Kidney (tissue), 14 donors: Measurements from ENCODE around the gene ZNF436. TPM values are rescaled to one million over a fixed set of nuclear protein-coding genes. Genes with fewer than 3 reads are reported as not detected.

Source experiments
- DNase-seq, 5 donors: peaks; one replicate each; pipeline ENCODE4 v3.0.0-alpha.2; 2013 to 2020
- FAIRE-seq: peaks from 2 replicates; lab custom pipeline; 2012; peaks lifted over from hg19 to GRCh38; lab: Jason Lieb, UNC
- H3K27ac ChIP-seq, 2 donors: one replicate each; pipeline ENCODE4 v1.7.0; 2013; ENCODE audit warnings: low read depth in 2 of 2, low read length in 2 of 2, inconsistent platforms in 1 of 2
- H3K27me3 ChIP-seq: one replicate; pipeline ENCODE4 v1.7.1; 2013; ENCODE audit warnings: low read length, inconsistent platforms; ENCODE audit not compliant: control insufficient read depth, insufficient read depth
- H3K36me3 ChIP-seq, 3 donors: one replicate each; pipeline versions ENCODE4 v1.7.0 to v1.7.1; 2013; ENCODE audit warnings: low read length in 3 of 3, control low read depth in 1 of 3, inconsistent platforms in 1 of 3; ENCODE audit not compliant: insufficient read depth in 3 of 3, control insufficient read depth in 2 of 3
- H3K4me1 ChIP-seq, 3 donors: one replicate each; pipeline versions ENCODE4 v1.7.0 to v1.7.1; 2013; ENCODE audit warnings: low read length in 3 of 3, inconsistent platforms in 1 of 3, low read depth in 1 of 3; ENCODE audit not compliant: control insufficient read depth in 2 of 3, insufficient read depth in 2 of 3
- H3K4me3 ChIP-seq, 3 donors: one replicate each; pipeline versions ENCODE4 v1.7.0 to v1.8.1; 2013; ENCODE audit warnings: low read length in 3 of 3, control low read depth in 1 of 3, inconsistent platforms in 1 of 3
- H3K9ac ChIP-seq, 3 donors: one replicate each; pipeline versions ENCODE4 v1.7.0 to v1.7.1; 2013; ENCODE audit warnings: low read length in 3 of 3, control low read depth in 1 of 3, inconsistent platforms in 1 of 3
- H3K9me3 ChIP-seq, 3 donors: one replicate each; pipeline versions ENCODE4 v1.7.0 to v1.7.1; 2013; ENCODE audit warnings: low read length in 3 of 3, control low read depth in 1 of 3, inconsistent platforms in 1 of 3; ENCODE audit not compliant: control insufficient read depth in 2 of 3, insufficient read depth in 1 of 3
- CTCF ChIP-seq: IDR thresholded peaks from 3 replicates; pipeline ENCODE4 v1.5.1; 2012; ENCODE audit warnings: mild to moderate bottlenecking, moderate library complexity, borderline replicate concordance; ENCODE audit not compliant: insufficient read depth; ENCODE audit errors: extremely low read depth
- intact Hi-C: fragments of 100-400 bp; cut with DNase I; formaldehyde crosslinking; loops from one replicate; pipeline ENCODE4 v1.11.1; 2022
- polyA plus RNA-seq: library from polyadenylated mRNA; stranded (reverse); fragments of 350-450 nt; fragmentation: Illumina TruSeq; extraction: RNeasy Lipid Tissue Mini Kit (QIAGEN cat#74804); gene quantifications from one replicate; pipeline ENCODE4 v1.2.3, GENCODE V29; 2014; ENCODE audit warnings: low read depth, low replicate concordance; ENCODE audit not compliant: insufficient read depth
- total RNA-seq: library from RNA; stranded (reverse); fragmentation: NEBNext Ultra II Directional; extraction: Animal tissue kit (Norgen Biotek cat#: 25700); gene quantifications from one replicate; pipeline ENCODE4 v1.2.1, GENCODE V29; 2021
- donor health status: control.
- donor health status: control.
- donor health status: control.
- donor health status: control.
- donor health status: control.
- donor health status: DM: yes; HTN: yes; CAD: no.
- donor health status: Normal renal cell carcinoma (clear cell type).

Gene ZNF436
- total and polyA plus RNA-seq, 2 donors from 2014 or later = 4.6 to 19.8 TPM

GRCh38 chr1:23395154-23395724, 25.6 kb upstream of the ZNF436 start:
- H3K27me3 ChIP-seq = no peaks in the 10 kb centered on the region
- no peak overlapping the region for H3K4me3 ChIP-seq
- FAIRE-seq (no peak), DNase-seq (no peak)
- peak overlapping the region in 1 of 2 donors; percentile 29 for H3K27ac ChIP-seq
- no peak overlapping the region for H3K9ac ChIP-seq
- H3K36me3 ChIP-seq = peaks cover 4 to 17% (median 13%) of the 10 kb centered on the region in 3 donors
- peaks cover 0 to 4% (median 0%) of the 10 kb centered on the region in 3 donors for H3K9me3 ChIP-seq
- peaks cover 0 to 3% (median 0%) of the 10 kb centered on the region in 3 donors for H3K4me1 ChIP-seq
- intact Hi-C loops = no loop called here
- TF ChIP-seq CTCF = no peak

- Histone ChIP-seq H3K27ac (no peak overlapping the region), H3K36me3 (peaks cover 4 to 17% (median 13%) of the 10 kb centered on the region in 3 donors), H3K9ac (no peak overlapping the region), H3K4me1 (peaks cover 0 to 3% (median 0%) of the 10 kb centered on the region in 3 donors), H3K9me3 (peaks cover 0 to 4% (median 0%) of the 10 kb centered on the region in 3 donors), H3K27me3 (no peaks in the 10 kb centered on the region), H3K4me3 (no peak overlapping the region)
- peak in 3 of 5 donors; percentile 35 to 90 (median 58) for DNase-seq
- FAIRE-seq = no peak
- intact Hi-C loops = no loop called here
- TF ChIP-seq CTCF = no peak
Measured at GRCh38 chr1:23394684-23395083, 25.0 kb upstream of the ZNF436 start.

- intact Hi-C loops = no loop called here
- DNase-seq (no peak), FAIRE-seq (no peak)
- TF ChIP-seq CTCF = no peak
- Histone ChIP-seq H3K4me3 (no peak overlapping the region), H3K27me3 (no peaks in the 10 kb centered on the region), H3K27ac (no peak overlapping the region), H3K9me3 (peaks cover 0 to 4% (median 0%) of the 10 kb centered on the region in 3 donors), H3K4me1 (peaks cover 0 to 3% (median 0%) of the 10 kb centered on the region in 3 donors), H3K36me3 (peaks cover 4 to 17% (median 13%) of the 10 kb centered on the region in 3 donors), H3K9ac (no peak overlapping the region)
Measured at GRCh38 chr1:23394181-23394580, 24.5 kb upstream of the ZNF436 start.
